HCT116 (cell line): ENCODE data around the gene CDHR3.

Experiments used
- CTCF ChIP-seq, 3 experiments: fragments of 200-600 bp in 1 of 3; sonication (generic) in 1 of 3; IDR thresholded peaks in 2 of 3; conservative IDR thresholded peaks in 1 of 3; 2 replicates each; pipeline ENCODE4 v1.5.1; 2012 to 2017; ENCODE audit warnings: low read depth in 2 of 3, low read length in 2 of 3, antibody characterized with exemption in 1 of 3, borderline replicate concordance in 1 of 3, control low read depth in 1 of 3, mild to moderate bottlenecking in 1 of 3, mixed read lengths in 1 of 3, mixed run types in 1 of 3, moderate library complexity in 1 of 3; ENCODE audit not compliant: insufficient read depth in 1 of 3
- FOSL1 ChIP-seq: IDR thresholded peaks from 2 replicates; pipeline ENCODE4 v1.6.1; 2012; ENCODE audit warnings: low read depth
- JUND ChIP-seq: IDR thresholded peaks from 2 replicates; pipeline ENCODE4 v1.6.1; 2012
- POLR2A ChIP-seq: IDR thresholded peaks from 2 replicates; pipeline ENCODE4 v1.7.0; 2011; ENCODE audit warnings: borderline replicate concordance; ENCODE audit not compliant: insufficient read depth, insufficient read length; ENCODE audit errors: extremely low read depth
- SP1 ChIP-seq: IDR thresholded peaks from 2 replicates; pipeline ENCODE4 v1.6.1; 2012; ENCODE audit warnings: low read depth
- ZNF274 ChIP-seq: fragments of 200-500 bp; sonication (Bioruptor generic); IDR thresholded peaks from 2 replicates; pipeline ENCODE4 v1.6.1; 2014; ENCODE audit warnings: mild to moderate bottlenecking, low read depth, low read length, inconsistent platforms

GRCh38 chr7:106071356-106071998 is 108.4 kb downstream of the CDHR3 start:
- TF ChIP-seq SP1 = no peak
- no peak for TF ChIP-seq CTCF (IDR thresholded peaks at IDR 0.05 in 2 of 3, conservative IDR thresholded peaks at IDR 0.05 in 1 of 3; ENCODE audit: borderline replicate concordance in 1 of 3, insufficient read depth in 1 of 3, low read depth in 2 of 3, low read length in 2 of 3)
- no peak for TF ChIP-seq JUND
- no peak for TF ChIP-seq FOSL1
- no peak for TF ChIP-seq POLR2A
- no peak for TF ChIP-seq ZNF274
